ENCODE results near the gene GARRE1. TPM values are rescaled to one million over a fixed set of nuclear protein-coding genes. Genes with fewer than 3 reads are reported as not detected.
A peak's percentile ranks its signal among the peaks of the same experiment; 100 is the strongest.
"Not testable (repeated sequence)": the region's sequence is repeated elsewhere in the genome, so short reads cannot be mapped to it uniquely, and the experiment has no call there.

The GARRE1 gene
- 10 to 100 TPM; 27.6 to 36.6 (median 31.7) TPM for total RNA-seq

- peak; percentile 68 to 97 for DNase-seq (ENCODE audit: low spot score in 2 of 2)
- intact Hi-C loops (cut with DNase I; ENCODE audit: low total_unique reads) = no loop called here
- H3K4me3 ChIP-seq (ENCODE audit: low read depth, poor library complexity, severe bottlenecking) = peak within 1 kb of the TSS; percentile 93
- no peak for TF ChIP-seq CTCF (IDR thresholded peaks at IDR 0.05)
- peak in 1 of 2 donors; percentile 37 for TF ChIP-seq POLR2A (IDR thresholded peaks at IDR 0.05)
- WGBS, 2 donors = 0% methylated on average over 27 to 49 of the region's 56 CpGs
These were observed at the start of gene GARRE1 for GRCh38 chr19:34254046-34254697. Gene GARRE1 (plus strand): TSS chr19:34254554. CDS start chr19:34300474, 45,920 bp downstream.

- H3K4me3 ChIP-seq (ENCODE audit: low read depth, poor library complexity, severe bottlenecking); intact Hi-C loops (cut with DNase I; ENCODE audit: low total_unique reads); DNase-seq (ENCODE audit: low spot score in 2 of 2): not testable (repeated sequence)
- 97 to 99% methylated on average over 7 of the region's 7 CpGs for WGBS, 2 donors
These were observed 49.0 kb upstream of the GARRE1 start for GRCh38 chr19:34205324-34205723.

- no peak for DNase-seq (ENCODE audit: low spot score in 2 of 2)
- intact Hi-C loops (cut with DNase I; ENCODE audit: low total_unique reads) = no loop called here
- no peak overlapping the region for H3K4me3 ChIP-seq (ENCODE audit: low read depth, poor library complexity, severe bottlenecking)
- 89 to 93% methylated on average over 1 of the region's 1 CpG for WGBS, 2 donors
- TF ChIP-seq CTCF (IDR thresholded peaks at IDR 0.05) (no peak), POLR2A (IDR thresholded peaks at IDR 0.05) (no peak)
These were observed 46.0 kb upstream of the GARRE1 start for GRCh38 chr19:34208291-34208884.

- DNase-seq (ENCODE audit: low spot score in 2 of 2) = no peak
- H3K4me3 ChIP-seq (ENCODE audit: low read depth, poor library complexity, severe bottlenecking) = no peak overlapping the region
- WGBS, 2 donors = 93 to 99% methylated on average over 4 of the region's 4 CpGs
- TF ChIP-seq CTCF (IDR thresholded peaks at IDR 0.05) (no peak), POLR2A (IDR thresholded peaks at IDR 0.05) (no peak)
- intact Hi-C loops (cut with DNase I; ENCODE audit: low total_unique reads) = no loop called here
These were observed 44.6 kb upstream of the GARRE1 start for GRCh38 chr19:34209726-34210125.

- WGBS, 2 donors = 90 to 94% methylated on average over 2 of the region's 2 CpGs
These were observed 41.1 kb upstream of the GARRE1 start for GRCh38 chr19:34213283-34213682.

More at GRCh38 chr19:34213283-34213682, 41.1 kb upstream of the GARRE1 start:
- no peak overlapping the region for H3K4me3 ChIP-seq (ENCODE audit: low read depth, poor library complexity, severe bottlenecking)
- TF ChIP-seq CTCF (IDR thresholded peaks at IDR 0.05) (no peak), POLR2A (IDR thresholded peaks at IDR 0.05) (no peak)
- DNase-seq (ENCODE audit: low spot score in 2 of 2) = no peak
- intact Hi-C loops (cut with DNase I; ENCODE audit: low total_unique reads) = no loop called here
